ENCODE data around the gene URB1.
"Not testable (repeated sequence)": the region's sequence is repeated elsewhere in the genome, so short reads cannot be mapped to it uniquely, and the experiment has no call there.

The URB1 gene

GRCh38 chr21:32270748-32271147, 122.1 kb downstream of the URB1 start:
- TF ChIP-seq POLR2A (IDR thresholded peaks at IDR 0.05; ENCODE audit: low read depth, low read length), result no peak
- TF ChIP-seq TAF1 (IDR thresholded peaks at IDR 0.05; ENCODE audit: low read depth, low read length), result no peak
- no peak for TF ChIP-seq POU2F2 (IDR thresholded peaks at IDR 0.05; ENCODE audit: low read depth, low read length)
- TF ChIP-seq POLR2AphosphoS5 (IDR thresholded peaks at IDR 0.05; ENCODE audit: low read depth, low read length), result no peak
- TF ChIP-seq PAX5 (IDR thresholded peaks at IDR 0.05; ENCODE audit: insufficient read depth, low read length, severe bottlenecking), result no peak
- no peak for TF ChIP-seq SPI1 (IDR thresholded peaks at IDR 0.05; ENCODE audit: low read depth, low read length)
- no peak for DNase-seq (ENCODE audit: insufficient read length, low spot score)
- FAIRE-seq, result no peak

GRCh38 chr21:32265321-32265720, 127.5 kb downstream of the URB1 start:
- not testable (repeated sequence) for FAIRE-seq

GRCh38 chr21:32261929-32262328, 130.9 kb downstream of the URB1 start:
- DNase-seq (ENCODE audit: insufficient read length, low spot score) (no peak), FAIRE-seq (no peak)
- TF ChIP-seq POU2F2 (IDR thresholded peaks at IDR 0.05; ENCODE audit: low read depth, low read length), result no peak
- TF ChIP-seq SPI1 (IDR thresholded peaks at IDR 0.05; ENCODE audit: low read depth, low read length), result no peak
- TF ChIP-seq POLR2AphosphoS5 (IDR thresholded peaks at IDR 0.05; ENCODE audit: low read depth, low read length), result no peak
- no peak for TF ChIP-seq TAF1 (IDR thresholded peaks at IDR 0.05; ENCODE audit: low read depth, low read length)
- no peak for TF ChIP-seq POLR2A (IDR thresholded peaks at IDR 0.05; ENCODE audit: low read depth, low read length)
- TF ChIP-seq PAX5 (IDR thresholded peaks at IDR 0.05; ENCODE audit: insufficient read depth, low read length, severe bottlenecking), result no peak

More at GRCh38 chr21:32265321-32265720, 127.5 kb downstream of the URB1 start:
- DNase-seq (ENCODE audit: insufficient read length, low spot score), result not testable (repeated sequence)
